GM12874 (cell line): Measurements from ENCODE around the gene RALGPS1.

Experiments used
- TF ChIP-seq, protein P1 (sequence below): IDR thresholded peaks from 2 replicates; pipeline ENCODE4 v1.5.1; 2011; ENCODE audit warnings: low read depth, mild to moderate bottlenecking, control low read depth, low read length, moderate library complexity; ENCODE audit not compliant: insufficient read depth

The RALGPS1 gene

DNA sequence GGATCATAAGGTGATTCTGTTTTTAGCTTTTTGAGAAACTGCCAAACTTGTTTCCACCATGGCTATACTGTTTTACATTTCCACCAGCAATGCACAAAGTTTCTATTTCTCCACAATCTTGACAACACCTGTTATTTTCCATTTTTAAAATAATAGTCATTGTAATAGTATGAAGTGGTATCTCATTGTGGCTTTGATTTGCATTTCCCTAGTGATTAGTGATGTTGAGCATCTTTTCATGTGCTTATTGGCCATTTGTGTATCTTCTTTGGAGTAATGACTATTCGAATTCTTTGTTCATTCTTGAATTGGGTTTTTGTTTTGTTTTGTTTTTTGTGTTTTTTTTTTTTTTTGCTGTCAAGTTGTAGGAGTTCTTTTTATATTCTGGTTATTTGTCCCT is 354.9 kb downstream of the RALGPS1 start:
- TF ChIP-seq, protein P1, sequence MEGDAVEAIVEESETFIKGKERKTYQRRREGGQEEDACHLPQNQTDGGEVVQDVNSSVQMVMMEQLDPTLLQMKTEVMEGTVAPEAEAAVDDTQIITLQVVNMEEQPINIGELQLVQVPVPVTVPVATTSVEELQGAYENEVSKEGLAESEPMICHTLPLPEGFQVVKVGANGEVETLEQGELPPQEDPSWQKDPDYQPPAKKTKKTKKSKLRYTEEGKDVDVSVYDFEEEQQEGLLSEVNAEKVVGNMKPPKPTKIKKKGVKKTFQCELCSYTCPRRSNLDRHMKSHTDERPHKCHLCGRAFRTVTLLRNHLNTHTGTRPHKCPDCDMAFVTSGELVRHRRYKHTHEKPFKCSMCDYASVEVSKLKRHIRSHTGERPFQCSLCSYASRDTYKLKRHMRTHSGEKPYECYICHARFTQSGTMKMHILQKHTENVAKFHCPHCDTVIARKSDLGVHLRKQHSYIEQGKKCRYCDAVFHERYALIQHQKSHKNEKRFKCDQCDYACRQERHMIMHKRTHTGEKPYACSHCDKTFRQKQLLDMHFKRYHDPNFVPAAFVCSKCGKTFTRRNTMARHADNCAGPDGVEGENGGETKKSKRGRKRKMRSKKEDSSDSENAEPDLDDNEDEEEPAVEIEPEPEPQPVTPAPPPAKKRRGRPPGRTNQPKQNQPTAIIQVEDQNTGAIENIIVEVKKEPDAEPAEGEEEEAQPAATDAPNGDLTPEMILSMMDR = no peak
